ENCODE results near the gene PFKP.
"Not testable (repeated sequence)": the region's sequence is repeated elsewhere in the genome, so short reads cannot be mapped to it uniquely, and the experiment has no call there.

PFKP gene

GRCh38 chr10:3047596-3047995 lies 19.8 kb upstream of the PFKP start:
- no peak for DNase-seq (ENCODE audit: low read depth)

- DNase-seq (ENCODE audit: low read depth): no peak
These were observed 19.0 kb upstream of the PFKP start for GRCh38 chr10:3048119-3049019.

- no peak for DNase-seq (ENCODE audit: low read depth)
These were observed 15.7 kb upstream of the PFKP start for GRCh38 chr10:3051692-3052091.

GRCh38 chr10:3053155-3053554 lies 14.2 kb upstream of the PFKP start:
- DNase-seq (ENCODE audit: low read depth): no peak

- DNase-seq (ENCODE audit: low read depth): no peak
These were observed 13.0 kb upstream of the PFKP start for GRCh38 chr10:3054183-3054850.

- DNase-seq (ENCODE audit: low read depth): no peak
These were observed 12.5 kb upstream of the PFKP start for GRCh38 chr10:3054851-3055199.

GRCh38 chr10:3056280-3057037 lies 10.9 kb upstream of the PFKP start:
- DNase-seq (ENCODE audit: low read depth): no peak

GRCh38 chr10:3057946-3058345 lies 9.4 kb upstream of the PFKP start:
- no peak for DNase-seq (ENCODE audit: low read depth)

GRCh38 chr10:3059974-3060373 lies 7.4 kb upstream of the PFKP start:
- no peak for DNase-seq (ENCODE audit: low read depth)

GRCh38 chr10:3060481-3060889 lies 6.9 kb upstream of the PFKP start:
- no peak for DNase-seq (ENCODE audit: low read depth)

GRCh38 chr10:3061323-3061898 lies 5.9 kb upstream of the PFKP start:
- DNase-seq (ENCODE audit: low read depth): not testable (repeated sequence)

GRCh38 chr10:3062502-3063186 lies 4.7 kb upstream of the PFKP start:
- no peak for DNase-seq (ENCODE audit: low read depth)

GRCh38 chr10:3064423-3064822 lies 2.9 kb upstream of the PFKP start:
- DNase-seq (ENCODE audit: low read depth): no peak

- no peak for DNase-seq (ENCODE audit: low read depth)
These were observed 1.7 kb upstream of the PFKP start for GRCh38 chr10:3065622-3066021.

GRCh38 chr10:3066317-3067117 lies 831 bp upstream of the PFKP start:
- DNase-seq (ENCODE audit: low read depth): no peak

- DNase-seq (ENCODE audit: low read depth): no peak
These were observed 471 bp downstream of the PFKP start for GRCh38 chr10:3067859-3068179.

- DNase-seq (ENCODE audit: low read depth): no peak
These were observed 1.0 kb downstream of the PFKP start for GRCh38 chr10:3068201-3068967.

GRCh38 chr10:3068968-3069737 lies 1.8 kb downstream of the PFKP start:
- DNase-seq (ENCODE audit: low read depth): no peak

- DNase-seq (ENCODE audit: low read depth): no peak
These were observed 2.5 kb downstream of the PFKP start for GRCh38 chr10:3069876-3070275.

Data from CMK (cell line).